ENCODE measurements around the gene CAPN2.
A peak's percentile ranks its signal among the peaks of the same experiment; 100 is the strongest.

CAPN2 gene

DNA sequence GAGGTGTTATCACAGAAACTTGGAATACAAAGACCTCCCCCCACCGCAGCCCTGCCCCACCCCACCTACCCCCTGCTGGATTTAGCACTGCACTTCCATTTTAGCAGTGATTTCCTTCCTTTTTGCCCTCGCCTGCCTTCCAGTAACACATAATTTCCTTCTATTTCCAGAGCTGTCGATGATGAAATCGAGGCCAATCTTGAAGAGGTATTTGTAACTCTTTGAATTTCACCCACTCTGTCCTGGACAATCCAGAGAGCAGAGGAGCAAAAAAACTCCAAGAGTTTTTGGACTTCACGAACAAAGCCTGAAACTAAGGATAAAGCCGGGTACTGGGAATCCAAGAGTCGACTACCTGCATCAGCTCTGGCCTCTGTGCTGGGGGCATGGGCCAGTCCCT, 49.1 kb downstream of the CAPN2 start:
- DNase-seq: no peak

DNA sequence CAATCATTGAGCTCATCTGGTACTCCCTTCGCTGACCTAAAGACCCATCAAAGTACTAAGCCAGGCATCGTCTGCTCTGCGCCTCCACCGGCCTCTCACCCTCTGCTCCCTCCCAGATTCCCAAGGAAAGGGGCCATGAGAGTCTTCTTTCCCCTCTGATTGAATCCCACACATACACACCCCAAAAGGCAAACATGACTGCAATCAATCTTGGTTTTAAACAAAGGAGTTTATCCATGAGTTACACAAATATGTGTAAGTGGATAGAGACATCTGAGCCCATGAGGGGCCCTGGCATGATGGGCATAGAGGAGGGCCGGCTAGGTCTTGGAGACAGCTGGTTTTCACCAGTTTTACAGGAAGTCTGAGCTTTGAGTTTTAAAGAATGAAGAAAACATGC, 50.9 kb downstream of the CAPN2 start:
- DNase-seq: no peak

DNA sequence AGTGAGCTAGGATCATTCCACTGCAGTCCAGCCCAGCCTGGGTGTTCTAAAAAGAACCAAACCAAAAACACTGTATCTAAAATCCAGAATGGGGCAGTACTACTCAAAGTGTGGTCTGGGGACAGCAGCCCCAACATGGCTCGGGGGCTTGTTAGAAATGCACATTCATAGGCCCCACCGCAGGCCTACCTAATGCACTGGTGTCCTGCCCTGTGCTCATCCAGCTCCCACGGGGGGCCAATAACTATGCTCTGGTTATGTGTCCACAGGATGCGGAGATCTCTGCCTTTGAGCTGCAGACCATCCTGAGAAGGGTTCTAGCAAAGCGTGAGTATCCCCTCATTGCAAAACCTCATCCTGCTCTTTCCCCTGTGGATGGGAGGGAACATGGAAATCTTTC, 51.5 kb downstream of the CAPN2 start:
- DNase-seq: no peak

DNA sequence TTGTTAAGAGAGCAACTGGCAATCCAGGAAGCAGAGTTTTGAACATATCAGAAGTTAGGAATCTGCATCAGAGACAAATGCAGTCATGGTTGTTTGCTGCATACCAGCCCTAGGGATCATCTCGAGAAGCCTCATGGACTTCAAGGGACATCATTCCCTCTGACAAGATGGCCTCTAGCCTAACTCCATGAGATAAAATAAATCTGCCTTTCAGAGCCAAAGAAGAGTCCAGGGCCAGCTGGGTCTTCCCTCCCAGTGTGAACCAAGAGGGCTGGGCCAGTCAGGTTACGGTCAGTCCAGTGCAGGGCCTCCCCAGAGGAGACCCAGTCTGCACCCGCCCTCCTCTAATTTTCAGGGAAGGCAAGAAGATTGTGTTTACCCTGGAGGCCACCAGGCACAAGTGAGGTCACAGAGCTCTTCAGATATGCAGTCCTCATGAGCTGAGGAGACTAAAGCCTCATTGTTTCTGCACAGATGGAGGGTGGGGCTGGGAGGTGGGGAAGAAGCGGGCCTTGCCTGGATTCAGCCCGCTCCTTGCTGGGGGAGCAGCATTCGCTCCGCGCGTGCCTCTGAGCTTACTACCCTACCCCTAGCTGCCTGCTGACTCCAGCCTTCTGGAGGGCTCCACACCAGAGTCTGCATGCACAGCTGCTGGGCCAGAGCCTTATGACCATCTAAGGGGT, 52.8 kb downstream of the CAPN2 start:
- DNase-seq: peak; percentile 34

DNA sequence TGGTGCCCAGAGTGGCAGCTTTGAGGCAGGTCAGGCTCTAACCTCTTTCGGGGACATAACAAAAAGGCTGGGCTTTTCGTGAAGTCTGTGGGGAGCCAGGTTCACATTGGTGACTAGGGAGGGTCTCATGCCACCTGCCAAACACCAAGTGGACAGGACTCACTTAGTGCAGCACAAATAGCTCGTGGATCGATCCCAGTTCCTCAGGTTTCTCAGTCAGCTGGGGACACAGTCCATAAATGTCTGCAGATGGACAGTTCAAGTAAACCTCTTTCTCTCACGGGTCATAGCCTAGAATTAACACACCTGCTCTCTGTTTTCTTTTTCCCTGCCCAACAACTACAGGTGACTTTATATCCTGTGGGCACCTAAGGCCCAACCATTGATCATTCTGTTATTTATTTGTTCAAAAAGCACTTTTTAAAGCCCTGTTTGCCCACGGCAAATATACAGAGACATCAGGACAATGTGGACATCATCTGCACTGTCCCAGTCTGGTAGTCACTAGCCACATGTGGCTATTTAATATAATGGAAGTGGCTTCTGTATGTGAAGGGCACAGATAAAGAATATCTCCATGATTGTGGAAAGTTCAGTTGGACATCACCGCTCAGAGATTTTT, 53.5 kb downstream of the CAPN2 start:
- DNase-seq: no peak

DNA sequence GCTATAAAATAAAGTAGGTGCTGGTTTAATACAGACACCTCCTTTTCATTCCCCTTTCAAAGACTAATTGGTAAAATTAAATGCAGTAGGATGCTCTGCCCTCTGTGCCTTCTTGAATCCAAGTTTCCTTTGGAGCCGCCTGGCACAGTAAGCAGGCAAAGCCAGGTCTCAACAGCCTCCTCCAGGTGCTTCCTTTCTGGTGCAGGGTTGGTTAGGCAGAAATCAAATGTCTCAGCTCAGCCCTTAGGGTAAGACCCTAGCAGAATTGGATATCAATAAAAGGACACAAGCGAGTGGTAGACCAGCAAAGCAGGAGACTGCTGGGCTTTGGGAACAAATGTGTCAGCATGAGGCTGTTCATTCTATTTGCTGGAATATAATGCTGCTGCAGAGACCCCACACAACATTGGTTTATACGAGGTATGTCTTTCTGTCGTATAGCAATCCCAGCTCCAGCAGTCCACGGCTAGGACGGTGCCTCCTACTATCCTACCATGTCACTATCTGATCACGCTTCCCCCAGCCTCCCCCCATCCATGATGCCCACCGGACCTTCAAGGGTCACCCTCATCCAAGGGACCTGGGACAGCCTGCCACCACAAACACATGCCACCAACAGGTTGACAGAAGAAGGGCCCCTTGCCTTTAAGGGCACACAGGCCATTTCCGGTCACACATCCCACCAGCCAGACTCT, 58.4 kb downstream of the CAPN2 start:
- no peak for DNase-seq

DNA sequence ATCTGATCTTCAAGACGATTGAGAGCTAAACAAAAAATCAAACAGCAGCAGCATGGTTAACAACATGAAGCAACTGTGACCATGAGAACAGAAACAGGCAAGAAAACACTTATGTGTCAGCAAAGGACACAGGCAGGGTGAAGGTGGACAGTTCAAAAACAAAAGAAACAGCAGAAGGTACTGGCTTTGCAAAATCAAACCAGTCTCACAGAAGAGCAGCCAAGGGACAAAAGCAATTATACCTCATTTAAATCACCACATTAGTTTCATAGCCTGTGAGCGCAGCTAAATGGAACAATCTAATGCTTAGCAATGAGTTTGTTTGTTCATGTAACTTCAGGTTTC, 59.1 kb downstream of the CAPN2 start:
- DNase-seq: no peak

DNA sequence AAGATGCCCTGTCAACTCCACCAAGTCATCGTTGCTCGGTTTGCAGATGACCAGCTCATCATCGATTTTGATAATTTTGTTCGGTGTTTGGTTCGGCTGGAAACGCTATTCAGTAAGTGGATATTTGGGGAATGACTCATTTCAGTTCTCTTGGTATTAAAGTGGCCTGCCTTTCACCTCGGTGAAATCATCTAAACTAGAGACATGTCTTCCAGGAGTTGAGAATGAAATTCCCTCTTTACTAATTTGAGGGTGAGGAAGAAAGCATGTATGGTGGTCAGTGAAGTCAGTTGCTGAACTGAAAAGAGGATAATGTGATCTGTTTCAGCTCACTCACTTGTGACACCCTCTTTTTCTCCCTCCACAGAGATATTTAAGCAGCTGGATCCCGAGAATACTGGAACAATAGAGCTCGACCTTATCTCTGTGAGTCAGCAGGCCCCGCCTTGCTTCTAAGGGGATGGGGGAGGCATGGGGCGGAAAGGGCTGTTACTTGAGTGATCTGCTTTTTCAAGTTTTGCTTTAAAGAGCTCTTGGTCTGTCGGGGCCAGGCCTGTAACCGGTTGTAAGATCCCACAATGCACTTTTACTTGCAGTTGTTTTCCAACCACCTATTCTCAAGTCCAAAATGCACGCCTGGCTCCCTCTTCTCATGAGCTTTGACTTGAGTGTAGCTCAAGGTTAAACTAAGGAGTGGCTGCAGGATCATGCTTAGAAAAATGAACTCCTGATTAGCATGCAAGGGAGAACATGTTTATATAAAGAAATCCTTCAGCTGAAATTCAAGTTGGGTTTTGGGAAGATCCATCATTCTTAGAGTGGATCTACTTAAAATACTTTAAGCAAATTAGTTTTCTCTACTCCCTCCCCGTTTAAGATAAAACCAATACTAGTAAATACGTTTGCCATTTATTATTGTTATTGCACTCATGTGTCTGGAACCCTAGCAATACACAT, 59.8 kb downstream of the CAPN2 start:
- peak; percentile 87 for DNase-seq

DNA sequence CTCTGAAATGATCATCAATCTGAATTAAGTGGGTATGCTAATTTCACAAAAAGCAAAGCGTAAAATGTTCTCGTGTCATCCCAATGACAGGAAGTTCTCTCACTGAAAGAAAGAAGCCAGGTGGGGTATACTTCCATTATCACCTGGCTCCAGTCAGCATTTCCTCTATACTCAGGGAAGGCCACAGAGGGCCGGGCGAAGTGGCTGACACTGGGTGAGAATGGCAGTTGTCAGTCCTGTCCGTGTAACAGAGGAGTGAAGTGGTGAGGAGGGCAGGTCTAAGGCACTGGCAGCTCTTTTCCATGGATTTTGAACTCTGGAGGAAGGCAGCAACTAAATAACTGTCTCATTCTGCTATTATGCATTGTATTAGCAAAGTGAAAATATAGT, 60.4 kb downstream of the CAPN2 start:
- DNase-seq: no peak

DNA sequence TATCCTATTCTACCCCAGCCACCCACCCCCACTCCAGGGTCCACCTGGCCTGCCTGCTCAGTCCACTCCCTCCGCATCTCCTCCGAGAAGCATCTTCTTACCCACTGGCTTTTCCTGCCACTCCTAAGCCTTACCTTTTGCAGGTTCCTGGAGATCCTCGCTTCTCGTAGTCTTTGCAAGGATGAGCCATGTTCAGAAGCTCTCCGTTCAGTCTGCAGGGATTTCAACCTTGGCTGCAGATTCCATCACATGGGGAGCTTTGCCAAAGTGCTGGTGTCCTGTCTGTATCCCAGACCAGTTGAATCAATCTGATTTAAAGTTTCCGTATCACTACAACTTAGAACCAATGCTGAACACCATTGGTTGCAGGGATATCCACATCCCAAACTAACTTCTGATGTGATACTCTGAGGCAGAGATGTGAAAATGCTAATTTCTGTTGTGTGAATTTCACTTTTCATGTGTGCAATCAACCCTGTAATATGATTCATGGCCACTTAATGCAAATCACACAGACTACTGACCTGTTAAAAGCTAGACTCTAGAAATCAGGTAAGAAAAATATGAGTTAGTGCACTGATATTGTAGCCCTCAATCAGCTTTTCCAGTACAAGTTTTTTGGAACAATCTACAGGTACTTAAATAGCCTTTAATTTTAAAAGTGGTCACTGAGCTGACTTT, 61.9 kb downstream of the CAPN2 start:
- DNase-seq: no peak

DNA sequence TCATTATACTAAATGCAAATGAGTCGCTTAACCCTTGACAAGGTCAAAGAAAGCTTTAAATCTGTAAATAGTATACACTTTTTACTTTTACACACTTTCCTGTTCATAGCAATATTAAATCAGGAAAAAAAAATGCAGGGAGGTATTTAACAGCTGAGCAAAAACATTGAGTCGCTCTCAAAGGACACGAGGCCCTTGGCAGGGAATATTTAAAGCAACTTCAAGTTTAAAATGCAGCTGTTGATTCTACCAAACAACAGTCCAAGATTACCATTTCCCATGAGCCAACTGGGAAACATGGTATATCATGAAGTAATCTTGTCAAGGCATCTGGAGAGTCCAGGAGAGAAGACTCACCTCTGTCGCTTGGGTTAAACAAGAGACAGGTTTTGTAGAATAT, 62.7 kb downstream of the CAPN2 start:
- peak; percentile 58 for DNase-seq

DNA sequence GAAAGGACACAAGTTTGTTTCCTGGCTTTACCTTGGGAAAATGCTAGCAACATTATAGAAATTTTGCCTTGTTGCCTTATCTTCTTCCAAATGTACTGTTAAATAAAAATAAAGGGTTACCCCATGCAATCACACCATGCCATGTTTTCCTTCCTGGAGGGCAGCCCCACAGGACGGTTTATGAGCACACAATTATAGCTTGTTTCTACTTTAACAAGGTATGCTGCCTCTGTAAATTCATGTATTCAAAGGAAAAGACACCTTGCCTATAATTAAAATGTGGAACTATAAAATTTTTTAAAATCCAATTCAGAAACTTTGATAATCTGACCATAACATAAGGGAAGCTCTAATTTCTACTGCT, 63.4 kb downstream of the CAPN2 start:
- DNase-seq: no peak

DNA sequence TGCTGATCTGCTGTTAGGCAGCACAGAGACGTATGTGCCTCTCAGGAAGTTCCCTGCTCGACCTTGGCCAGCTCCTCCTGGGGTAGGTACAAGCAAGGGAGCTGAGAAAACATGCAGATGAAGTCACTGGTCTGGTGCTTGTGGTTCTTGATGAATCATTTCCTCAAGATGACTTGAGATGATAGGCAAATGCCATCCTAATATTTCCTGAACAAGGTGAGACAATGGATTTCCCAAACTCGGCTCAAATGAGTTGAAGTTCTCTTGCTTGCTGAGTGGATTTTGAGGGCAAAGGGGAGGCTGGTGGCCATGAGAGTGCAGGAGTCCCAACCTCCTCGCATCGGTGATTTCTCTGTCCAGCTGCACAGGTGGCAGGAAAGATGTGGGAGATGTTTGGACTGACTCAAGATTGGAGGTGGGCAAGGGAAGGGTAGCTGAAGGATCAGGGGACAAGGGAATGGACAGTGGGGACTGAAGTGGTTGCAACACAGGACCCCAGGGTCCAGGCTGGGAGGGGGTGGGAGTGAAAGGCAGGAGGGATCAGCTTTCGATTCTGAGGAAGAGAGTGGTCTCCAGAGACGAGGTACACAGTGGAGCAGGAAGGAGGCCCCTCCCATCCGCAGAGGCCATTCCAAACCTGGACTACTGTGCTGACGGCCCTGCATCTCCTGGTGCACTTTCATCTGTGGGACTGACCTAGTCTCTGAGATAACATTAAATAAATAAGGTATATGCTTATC, 63.9 kb downstream of the CAPN2 start:
- peak; percentile 91 for DNase-seq

DNA sequence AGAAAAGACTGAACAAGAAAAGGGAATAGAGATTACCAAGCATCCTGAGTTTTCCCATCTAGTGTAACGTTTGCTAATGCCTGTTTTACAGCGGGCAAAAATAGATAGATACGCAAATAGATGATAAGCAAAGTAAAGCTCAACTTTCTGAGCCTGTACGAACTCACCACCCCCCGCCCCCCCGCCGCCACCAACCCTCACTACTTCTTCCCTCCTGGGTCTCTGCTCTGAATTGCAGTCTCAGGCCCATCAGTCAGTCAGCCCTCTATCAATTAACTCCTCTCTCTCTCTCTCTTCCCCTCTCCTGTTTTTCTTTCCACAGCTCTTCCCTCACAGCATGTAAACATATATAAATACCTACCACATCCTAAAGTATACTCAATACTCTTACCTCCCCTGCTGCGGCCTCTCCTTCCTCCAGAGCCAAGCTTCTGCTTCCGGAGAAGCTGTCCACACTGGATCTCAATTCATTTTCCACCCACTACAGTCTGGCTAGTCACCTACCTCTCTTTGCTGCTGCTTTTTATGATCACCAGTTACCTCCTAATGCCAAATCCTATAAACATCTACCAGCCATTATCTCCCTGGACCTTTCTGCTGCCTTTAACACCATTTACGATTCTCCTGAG, 64.6 kb downstream of the CAPN2 start:
- DNase-seq: no peak

DNA sequence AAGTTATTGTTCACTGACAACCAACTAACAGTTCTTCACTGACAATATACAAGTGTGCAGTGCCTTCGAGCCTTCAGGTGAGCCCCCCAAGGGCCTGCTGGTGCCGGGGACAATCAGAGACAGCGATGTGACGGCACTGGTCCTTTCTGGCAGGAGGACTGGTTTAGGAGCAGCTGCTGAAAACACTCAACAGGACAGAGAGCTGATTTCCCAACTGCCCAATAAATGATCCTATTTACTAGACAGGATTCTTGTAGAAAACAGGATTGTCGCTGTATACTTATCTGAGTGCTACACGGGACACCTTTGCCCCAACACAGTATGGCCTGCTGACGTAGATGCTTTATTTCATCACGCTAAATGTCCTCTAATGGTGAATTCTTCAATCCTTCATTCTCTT, 68.0 kb downstream of the CAPN2 start:
- no peak for DNase-seq

DNA sequence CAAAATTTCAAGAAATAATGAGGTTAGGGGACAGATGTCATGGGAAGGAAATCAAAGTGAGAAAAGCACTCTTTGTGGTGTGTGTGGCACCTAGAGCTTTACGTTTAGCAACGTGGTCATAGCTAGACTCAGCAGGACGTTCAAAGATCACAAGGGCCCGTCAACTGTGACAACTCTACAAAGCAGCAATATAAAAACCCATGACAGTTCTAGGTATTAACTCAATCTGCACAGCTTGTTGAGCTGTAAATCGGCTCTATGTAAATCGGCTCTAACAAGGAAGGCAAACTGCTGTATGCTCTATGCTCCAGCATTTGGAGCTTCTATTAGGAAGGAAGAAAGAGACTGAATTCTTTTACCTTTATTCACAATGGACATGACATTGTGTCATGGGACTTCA, 68.6 kb downstream of the CAPN2 start:
- DNase-seq: no peak

DNA sequence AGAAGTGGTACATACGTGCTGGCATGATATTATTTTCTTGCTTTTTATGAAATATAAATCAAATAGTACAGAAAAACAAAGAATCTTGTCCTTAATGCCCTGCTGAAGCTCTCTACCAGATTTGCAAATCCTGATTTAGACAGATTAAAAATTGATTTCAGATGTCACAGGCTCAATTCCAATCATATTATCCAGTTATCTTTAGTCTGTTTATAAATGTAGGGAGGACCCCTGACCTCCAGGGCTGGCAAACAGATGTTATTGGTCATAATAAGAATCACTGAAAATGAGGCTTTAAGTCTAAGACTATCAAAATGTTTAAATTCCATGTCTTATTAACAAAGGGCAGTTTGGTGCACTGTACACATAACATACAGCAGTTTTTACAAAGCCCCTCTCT, 71.3 kb downstream of the CAPN2 start:
- DNase-seq: no peak

DNA sequence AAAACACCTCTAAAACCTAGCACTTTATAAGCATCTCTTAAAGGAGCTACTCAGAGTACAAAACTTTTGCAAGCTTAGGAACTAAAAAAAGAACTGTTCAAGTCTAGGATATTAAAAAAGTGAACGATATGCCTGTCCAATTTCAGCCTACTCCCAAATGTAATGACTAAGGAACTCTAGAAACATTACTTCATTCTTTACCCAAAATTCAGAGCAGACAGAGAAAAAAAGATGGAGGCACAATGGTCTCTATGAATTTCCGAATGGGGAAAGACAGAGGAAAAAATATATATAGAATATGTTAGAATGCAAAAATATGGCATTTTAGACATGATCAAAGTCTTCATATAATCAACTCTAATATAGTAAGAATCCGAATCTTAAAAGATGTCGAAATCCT, 72.2 kb downstream of the CAPN2 start:
- DNase-seq: no peak

DNA sequence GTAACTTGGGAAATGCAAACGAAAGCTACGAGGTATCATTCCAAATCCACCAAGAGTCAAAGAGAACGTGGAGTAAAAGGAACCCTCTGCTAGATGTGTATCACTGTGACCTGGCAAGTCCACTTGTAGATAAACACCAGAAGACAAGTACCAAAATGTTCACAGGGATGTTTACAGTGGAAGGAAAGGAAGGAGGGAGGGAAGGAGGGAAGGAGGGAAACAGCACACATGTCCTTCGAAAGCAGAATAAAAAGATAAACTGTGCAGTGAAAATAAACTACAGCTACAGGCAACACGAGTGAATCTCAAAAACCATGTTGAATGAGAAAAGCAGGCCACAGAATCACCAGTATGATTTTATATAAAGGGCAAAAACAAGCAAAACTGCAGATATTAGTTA, 73.5 kb downstream of the CAPN2 start:
- no peak for DNase-seq

DNA sequence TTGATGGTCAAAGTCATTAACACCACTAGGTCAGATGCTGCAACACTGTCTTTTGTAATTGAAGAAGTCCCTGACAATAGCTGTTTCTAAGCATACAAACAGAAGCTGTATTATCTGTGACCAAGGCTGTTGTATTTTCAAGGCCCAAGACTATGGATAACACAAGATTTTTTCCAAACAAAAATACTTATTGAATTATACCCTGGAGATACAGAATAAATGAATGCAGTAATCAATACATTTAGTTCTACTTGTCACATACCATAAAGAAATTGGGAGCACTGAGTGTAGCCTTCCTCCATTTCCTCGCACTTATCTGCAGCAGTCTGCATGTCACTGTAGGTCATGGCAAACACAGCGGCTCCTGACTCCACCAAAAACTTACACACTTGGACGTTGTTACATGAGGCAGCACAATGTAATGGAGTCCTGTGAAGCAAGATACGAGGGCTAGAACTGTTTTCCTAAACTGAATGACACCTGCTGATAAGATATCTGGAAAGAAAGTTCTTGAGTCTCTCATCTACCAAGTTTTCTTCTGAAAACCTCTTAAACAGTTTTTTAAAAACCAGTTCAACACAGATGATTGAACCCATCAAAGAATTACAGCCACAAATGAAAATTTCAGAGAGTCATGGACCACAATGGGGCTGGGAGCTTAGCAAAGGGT, 76.5 kb downstream of the CAPN2 start:
- DNase-seq: no peak

DNA sequence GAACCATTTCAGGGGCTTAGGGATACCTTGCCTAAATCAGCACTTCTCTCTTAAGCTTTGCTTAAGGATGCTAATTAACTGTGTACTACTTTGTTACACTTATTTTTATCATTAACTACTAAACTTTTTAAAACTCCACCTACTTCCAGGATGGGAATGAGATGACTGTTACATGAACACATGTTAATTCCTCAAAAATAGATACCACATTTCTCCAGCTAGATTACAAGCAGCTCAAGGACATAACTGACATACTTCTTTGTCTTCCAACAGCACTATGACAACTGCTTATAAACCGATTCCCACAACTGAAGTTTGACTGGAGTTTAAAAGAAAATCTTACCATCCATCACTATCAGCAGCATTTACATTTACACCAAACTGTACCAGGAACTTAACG, 79.7 kb downstream of the CAPN2 start:
- DNase-seq: no peak

Data from EL (cell line).